GM23248 (cell line): ENCODE results near the gene EPS8L1. TPM values are rescaled to one million over a fixed set of nuclear protein-coding genes. Genes with fewer than 3 reads are reported as not detected.

Source experiments
- DNase-seq: peaks from one replicate; pipeline ENCODE4 v3.0.0-alpha.2; 2015
- H2AFZ ChIP-seq: fragments of 200-600 bp; sonication (generic); 2 replicates; pipeline ENCODE4 v1.6.1; 2016; ENCODE audit warnings: antibody characterized with exemption
- H3F3A ChIP-seq: fragments of 200-600 bp; sonication (generic); 2 replicates; pipeline ENCODE4 v1.6.1; 2016; ENCODE audit warnings: mild to moderate bottlenecking, antibody characterized with exemption, mixed run types; ENCODE audit not compliant: insufficient read depth
- H3K27ac ChIP-seq: fragments of 200-600 bp; sonication (generic); 2 replicates; pipeline ENCODE4 v1.5.1; 2016; ENCODE audit warnings: mild to moderate bottlenecking
- H3K27me3 ChIP-seq: fragments of 200-600 bp; sonication (generic); replicated peaks from 2 replicates; pipeline ENCODE4 v1.6.1; 2016; ENCODE audit warnings: mild to moderate bottlenecking; ENCODE audit not compliant: insufficient read depth
- H3K36me3 ChIP-seq: fragments of 200-600 bp; sonication (generic); 2 replicates; pipeline ENCODE4 v1.6.1; 2016; ENCODE audit warnings: low read depth, mild to moderate bottlenecking
- H3K4me1 ChIP-seq: fragments of 200-600 bp; sonication (generic); 2 replicates; pipeline ENCODE4 v1.6.1; 2016; ENCODE audit warnings: mild to moderate bottlenecking; ENCODE audit not compliant: insufficient read depth
- H3K4me2 ChIP-seq: fragments of 200-600 bp; sonication (generic); one replicate; pipeline ENCODE4 v1.6.1; 2016; ENCODE audit warnings: mild to moderate bottlenecking; ENCODE audit not compliant: unreplicated experiment
- H3K4me3 ChIP-seq: fragments of 200-600 bp; sonication (generic); 2 replicates; pipeline ENCODE4 v1.5.1; 2016; ENCODE audit warnings: mild to moderate bottlenecking
- H3K79me2 ChIP-seq: fragments of 200-600 bp; sonication (generic); 2 replicates; pipeline ENCODE4 v1.6.1; 2016; ENCODE audit warnings: mild to moderate bottlenecking; ENCODE audit not compliant: insufficient read depth
- H3K9ac ChIP-seq: fragments of 200-600 bp; sonication (generic); 2 replicates; pipeline ENCODE4 v1.6.1; 2016; ENCODE audit warnings: mild to moderate bottlenecking
- H3K9me2 ChIP-seq: fragments of 200-600 bp; sonication (generic); 2 replicates; pipeline ENCODE4 v1.6.1; 2016; ENCODE audit warnings: mixed run types, mild to moderate bottlenecking, moderate library complexity; ENCODE audit not compliant: insufficient read depth
- H3K9me3 ChIP-seq: fragments of 200-600 bp; sonication (generic); one replicate; pipeline ENCODE4 v1.6.1; 2017; ENCODE audit warnings: low read depth
- H4K20me1 ChIP-seq: fragments of 200-600 bp; sonication (generic); 2 replicates; pipeline ENCODE4 v1.6.0; 2016; ENCODE audit not compliant: insufficient read depth
- EZH2 ChIP-seq: fragments of 200-600 bp; sonication (generic); IDR thresholded peaks from 2 replicates; pipeline ENCODE4 v1.6.1; 2018; ENCODE audit warnings: antibody characterized with exemption, mild to moderate bottlenecking; ENCODE audit not compliant: insufficient read depth, poor library complexity, severe bottlenecking
- EZH2phosphoT487 ChIP-seq: fragments of 200-600 bp; sonication (generic); IDR thresholded peaks from 2 replicates; pipeline ENCODE4 v1.6.1; 2018; ENCODE audit warnings: antibody characterized with exemption, moderate library complexity, mild to moderate bottlenecking, low read depth; ENCODE audit not compliant: insufficient read depth
- WGBS, 2 experiments: methylation state at CpG; one replicate each; pipeline ENCODE4 v1.1.6; 2015 to 2017; ENCODE audit warnings: low lambda C conversion rate in 2 of 2, low coverage in 1 of 2; ENCODE audit errors: missing lambda C conversion rate in 2 of 2; 5-methylcytosine and 5-hydroxymethylcytosine counted together
- in situ Hi-C: fragments of 300-500 bp; cut with MboI; formaldehyde crosslinking; loops from 2 replicates; pipeline ENCODE4 v1.15.0; 2020
- polyA plus RNA-seq: library from polyadenylated mRNA; unstranded; fragments of >200 nt; fragmentation: Nextera tagmentation; extraction: Ambion mirVana; gene quantifications from 2 replicates; pipeline ENCODE4 v1.2.1, GENCODE V29; 2016
- total RNA-seq: library from RNA; depleted of rRNA; stranded (reverse); fragments of >200 nt; shearing (Covaris generic); gene quantifications from 2 replicates; pipeline ENCODE4 v1.2.3, GENCODE V29; 2014

Gene EPS8L1
- total and polyA plus RNA-seq, 2 experiments from 2014 or later = 0.76 to 1.1 TPM

DNA sequence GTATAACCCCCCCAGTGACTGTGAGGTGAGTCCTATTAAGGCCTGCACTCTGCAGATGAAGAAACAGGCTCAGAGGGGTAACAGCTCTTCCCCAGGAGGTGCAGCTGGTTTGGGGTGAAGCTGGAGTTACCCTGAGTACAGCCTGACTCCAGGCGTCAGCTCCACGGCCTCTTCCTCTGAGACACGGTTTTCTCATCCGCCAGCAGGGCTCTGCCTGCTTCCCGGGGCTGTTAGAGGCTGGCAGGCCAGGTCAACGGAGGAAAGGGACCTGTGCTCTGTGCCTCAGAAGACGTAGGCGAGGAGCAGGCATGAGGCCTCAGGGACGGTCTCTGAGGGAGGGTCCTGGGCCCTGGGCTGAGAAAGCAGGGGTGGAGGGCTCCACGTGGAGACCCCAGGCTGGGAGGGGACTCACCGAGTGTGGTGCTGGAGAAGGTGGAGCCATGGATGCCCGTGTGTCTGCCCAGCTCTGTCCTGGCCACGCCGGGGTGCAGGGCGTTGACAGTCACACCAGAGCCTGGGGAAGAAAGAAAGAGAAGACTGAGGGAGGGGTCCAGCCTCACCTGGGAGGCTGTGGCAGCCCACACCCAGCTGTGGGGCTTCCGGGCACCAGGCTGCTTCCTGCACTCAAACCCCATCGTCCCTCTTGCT lies 28.6 kb upstream of the EPS8L1 start:
- H3K9me3 ChIP-seq = no peaks in the 10 kb centered on the region
- H3F3A ChIP-seq = no peaks in the 10 kb centered on the region
- no peak overlapping the region for H3K27ac ChIP-seq
- no peak overlapping the region for H2AFZ ChIP-seq
- in situ Hi-C loops = no loop called here
- H3K4me3 ChIP-seq = no peak overlapping the region
- TF ChIP-seq EZH2phosphoT487 (no peak), EZH2 (no peak)
- no peak for DNase-seq
- whole genome bisulfite sequencing, 2 experiments = 88 to 92% methylated on average over 16 to 17 of the region's 17 CpGs
- H3K4me2 ChIP-seq = no peak overlapping the region
- H3K36me3 ChIP-seq = no peaks in the 10 kb centered on the region
- no peaks in the 10 kb centered on the region for H3K4me1 ChIP-seq
- no peaks in the 10 kb centered on the region for H3K9me2 ChIP-seq
- H3K27me3 ChIP-seq = no peaks in the 10 kb centered on the region
- no peaks in the 10 kb centered on the region for H4K20me1 ChIP-seq
- no peak overlapping the region for H3K9ac ChIP-seq
- no peaks in the 10 kb centered on the region for H3K79me2 ChIP-seq

DNA sequence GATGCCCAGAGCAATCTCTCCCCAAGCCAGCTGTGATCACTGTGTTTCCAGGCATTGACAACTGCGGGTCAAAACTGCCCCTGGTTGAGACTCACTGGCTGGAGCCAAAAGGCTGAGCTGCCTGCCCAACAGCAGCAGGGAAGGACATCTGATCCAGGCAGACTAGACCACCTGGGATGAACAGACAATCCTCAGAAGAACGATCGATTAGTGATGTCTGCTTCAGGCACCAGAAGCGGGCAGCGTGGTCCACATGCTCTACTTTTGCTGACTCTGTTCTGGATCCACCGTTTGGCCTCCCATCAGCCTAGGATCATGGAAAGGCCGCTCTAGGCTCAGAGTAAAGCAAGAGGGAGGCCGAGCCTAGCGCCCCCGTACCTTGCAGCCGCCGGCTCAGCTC lies 27.7 kb upstream of the EPS8L1 start:
- Histone ChIP-seq H3K4me2 (no peak overlapping the region), H3K4me1 (no peaks in the 10 kb centered on the region), H3K36me3 (no peaks in the 10 kb centered on the region), H3K9me2 (no peaks in the 10 kb centered on the region), H3K27me3 (no peaks in the 10 kb centered on the region), H3K4me3 (no peak overlapping the region), H4K20me1 (no peaks in the 10 kb centered on the region), H3K9ac (no peak overlapping the region), H3K9me3 (no peaks in the 10 kb centered on the region), H3F3A (no peaks in the 10 kb centered on the region), H3K27ac (no peak overlapping the region), H2AFZ (no peak overlapping the region), H3K79me2 (no peaks in the 10 kb centered on the region)
- DNase-seq = no peak
- 84 to 88% methylated on average over 12 of the region's 12 CpGs for WGBS, 2 experiments
- in situ Hi-C loops = no loop called here
- TF ChIP-seq EZH2 (no peak), EZH2phosphoT487 (no peak)

DNA sequence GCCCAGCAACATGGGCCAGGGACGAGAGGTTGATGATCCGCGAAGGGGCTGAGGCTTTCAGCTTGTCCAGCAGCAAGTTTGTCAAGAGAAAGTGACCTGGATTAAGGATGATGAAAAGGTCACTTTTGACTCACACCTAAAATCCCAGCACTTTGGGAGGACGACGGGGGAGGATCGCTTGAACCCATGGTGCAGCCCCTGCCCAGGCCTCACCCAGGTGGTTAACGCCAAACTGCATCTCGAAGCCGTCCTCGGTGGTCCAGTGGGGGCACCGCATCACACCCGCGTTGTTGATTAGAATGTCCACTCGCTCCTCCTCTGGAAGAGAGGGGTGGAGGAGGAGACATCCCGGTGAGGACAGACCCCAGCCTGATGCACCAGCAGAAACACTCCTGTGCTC lies 27.2 kb upstream of the EPS8L1 start:
- 92% methylated on average over 15 of the region's 15 CpGs for WGBS, 2 experiments
- Histone ChIP-seq H3K79me2 (no peaks in the 10 kb centered on the region), H3K9ac (no peak overlapping the region), H2AFZ (no peak overlapping the region), H3K4me2 (no peak overlapping the region), H3F3A (no peaks in the 10 kb centered on the region), H3K27ac (no peak overlapping the region), H3K4me3 (no peak overlapping the region), H4K20me1 (no peaks in the 10 kb centered on the region), H3K9me2 (no peaks in the 10 kb centered on the region), H3K4me1 (no peaks in the 10 kb centered on the region), H3K9me3 (no peaks in the 10 kb centered on the region), H3K36me3 (no peaks in the 10 kb centered on the region), H3K27me3 (no peaks in the 10 kb centered on the region)
- DNase-seq = no peak
- in situ Hi-C loops = no loop called here
- TF ChIP-seq EZH2 = no peak
- no peak for TF ChIP-seq EZH2phosphoT487

DNA sequence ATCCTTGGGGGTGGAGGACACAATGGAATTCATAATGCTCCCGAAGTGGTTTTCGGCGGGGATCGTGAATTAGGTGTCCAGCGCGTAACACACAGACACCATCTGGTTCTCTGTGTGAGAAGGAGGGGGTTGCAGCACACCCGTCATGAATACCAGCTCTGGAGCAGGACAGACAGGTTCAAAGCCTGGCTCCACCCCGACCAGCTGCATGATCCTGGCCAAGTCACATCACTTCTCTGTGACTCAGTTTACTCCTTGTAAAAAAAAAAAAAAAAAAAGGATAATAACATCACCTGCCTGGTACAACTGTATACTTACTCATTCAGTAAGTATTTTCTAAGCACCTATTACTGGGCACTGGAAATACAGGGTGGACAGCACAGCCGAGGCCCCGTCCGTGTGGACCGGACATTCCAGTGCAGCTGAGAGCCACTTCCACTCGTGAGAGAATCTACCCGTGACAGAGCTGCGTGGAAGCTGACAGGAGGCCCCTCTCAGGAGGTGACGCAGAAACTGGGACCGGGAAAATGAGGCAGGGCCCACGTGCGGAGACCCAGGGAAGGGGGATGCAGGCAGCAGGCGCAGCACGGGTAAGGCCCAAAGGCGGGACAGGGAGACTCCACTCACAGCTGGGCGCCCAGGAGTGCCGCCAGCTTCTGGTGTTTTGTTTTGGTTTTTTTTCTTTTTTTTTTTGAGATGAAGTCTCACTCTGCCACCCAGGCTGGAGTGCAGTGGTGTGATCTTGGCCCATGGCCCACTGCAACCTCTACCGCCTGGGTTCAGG lies 24.7 kb upstream of the EPS8L1 start:
- Histone ChIP-seq H3K4me1 (no peaks in the 10 kb centered on the region), H3K27me3 (no peaks in the 10 kb centered on the region), H3K9me3 (no peaks in the 10 kb centered on the region), H3K79me2 (no peaks in the 10 kb centered on the region), H3F3A (no peaks in the 10 kb centered on the region), H3K4me2 (no peak overlapping the region), H3K9me2 (no peaks in the 10 kb centered on the region), H2AFZ (no peak overlapping the region), H3K36me3 (no peaks in the 10 kb centered on the region), H3K27ac (no peak overlapping the region), H4K20me1 (no peaks in the 10 kb centered on the region), H3K4me3 (no peak overlapping the region), H3K9ac (no peak overlapping the region)
- 92 to 93% methylated on average over 25 of the region's 25 CpGs for WGBS, 2 experiments
- DNase-seq = no peak
- in situ Hi-C loops = no loop called here
- TF ChIP-seq EZH2phosphoT487 (no peak), EZH2 (no peak)
